ENCODE results near the gene PIH1D1. TPM values are rescaled to one million over a fixed set of nuclear protein-coding genes. Genes with fewer than 3 reads are reported as not detected.

The PIH1D1 gene
- total and polyA plus RNA-seq, 2 of the 13 experiments (the other 11 are each of a cell fraction or from before 2014, with no cell fraction given): 110 to 137 TPM

DNA sequence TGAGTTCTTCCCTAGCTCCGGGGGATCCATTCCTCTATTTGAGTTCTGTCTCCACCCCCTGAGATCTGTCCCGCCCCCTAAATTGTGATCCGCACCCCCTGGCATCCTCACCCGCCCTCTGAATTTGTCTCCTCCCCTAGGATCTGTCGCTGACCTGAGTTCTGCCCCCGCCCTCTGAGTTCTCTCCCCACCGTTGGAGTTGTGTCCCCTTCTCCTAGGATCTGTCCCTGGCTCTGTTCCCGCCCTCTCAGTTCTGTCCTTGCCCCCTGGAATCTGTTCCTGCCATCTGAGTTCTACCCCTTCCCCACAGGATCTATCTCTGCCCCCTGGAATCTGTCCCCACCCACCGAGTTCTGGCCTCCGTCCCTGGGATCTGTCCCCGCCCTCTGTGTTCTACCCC lies 9.3 kb downstream of the PIH1D1 start:
- CTCF ChIA-PET (ENCODE audit: low intra/inter-chr PET ratio, low total read pairs): interaction anchor here (2.3 kb wide), 1 partner anchor 50 kb away, joined by 45 read pairs; no protein-coding TSS in a partner anchor
- in situ Hi-C loops (cut with HindIII; ENCODE audit: extremely low pct_ligation_motif_present, low pct_unique_long_range_greater_than_20kb): no loop called here
- no peak for FAIRE-seq

DNA sequence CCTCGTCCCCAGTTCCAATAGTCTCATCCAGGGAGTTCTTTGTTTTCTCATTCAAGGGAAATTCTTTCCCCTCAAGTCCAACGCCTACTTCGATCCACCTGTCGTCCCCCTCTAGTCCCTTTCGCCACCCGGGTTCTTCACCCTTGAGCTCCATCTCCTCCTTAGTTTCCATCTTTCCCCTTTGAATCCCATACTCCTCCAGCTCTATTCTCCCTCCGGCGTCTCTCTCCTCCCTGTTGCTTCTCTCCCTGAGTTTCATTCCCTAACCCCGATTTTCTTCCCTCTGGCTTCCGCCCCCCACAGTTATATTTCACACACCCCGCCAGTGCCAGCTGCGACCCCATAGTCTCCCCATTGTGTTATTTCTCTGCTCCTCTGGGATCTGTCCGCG lies 9.7 kb downstream of the PIH1D1 start:
- in situ Hi-C loops (cut with HindIII; ENCODE audit: extremely low pct_ligation_motif_present, low pct_unique_long_range_greater_than_20kb): no loop called here
- intact Hi-C loops (cut with micrococcal nuclease; ENCODE audit: unreplicated experiment): no loop called here
- H3K4me1 ChIP-seq (ENCODE audit: insufficient read depth, low read length): peaks cover 24% of the 10 kb centered on the region
- TF ChIP-seq TMF1 (CRISPR knock-in tag; IDR thresholded peaks at IDR 0.05; ENCODE audit: low read depth): no peak
- peak; percentile 29 for TF ChIP-seq HNRNPK (IDR thresholded peaks at IDR 0.05; ENCODE audit: low read depth, low read length, poor library complexity, severe bottlenecking)
- TF ChIP-seq, protein P1, sequence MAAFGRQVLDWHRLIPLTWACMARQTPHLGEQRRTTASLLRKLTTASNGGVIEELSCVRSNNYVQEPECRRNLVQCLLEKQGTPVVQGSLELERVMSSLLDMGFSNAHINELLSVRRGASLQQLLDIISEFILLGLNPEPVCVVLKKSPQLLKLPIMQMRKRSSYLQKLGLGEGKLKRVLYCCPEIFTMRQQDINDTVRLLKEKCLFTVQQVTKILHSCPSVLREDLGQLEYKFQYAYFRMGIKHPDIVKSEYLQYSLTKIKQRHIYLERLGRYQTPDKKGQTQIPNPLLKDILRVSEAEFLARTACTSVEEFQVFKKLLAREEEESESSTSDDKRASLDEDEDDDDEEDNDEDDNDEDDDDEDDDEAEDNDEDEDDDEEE (CRISPR knock-in tag; IDR thresholded peaks at IDR 0.05): no peak
- TF ChIP-seq ZFAT (CRISPR knock-in tag; conservative IDR thresholded peaks at IDR 0.05): no peak
- no peak for TF ChIP-seq TAF1 (CRISPR knock-in tag; IDR thresholded peaks at IDR 0.05)
- TF ChIP-seq, protein P2, sequence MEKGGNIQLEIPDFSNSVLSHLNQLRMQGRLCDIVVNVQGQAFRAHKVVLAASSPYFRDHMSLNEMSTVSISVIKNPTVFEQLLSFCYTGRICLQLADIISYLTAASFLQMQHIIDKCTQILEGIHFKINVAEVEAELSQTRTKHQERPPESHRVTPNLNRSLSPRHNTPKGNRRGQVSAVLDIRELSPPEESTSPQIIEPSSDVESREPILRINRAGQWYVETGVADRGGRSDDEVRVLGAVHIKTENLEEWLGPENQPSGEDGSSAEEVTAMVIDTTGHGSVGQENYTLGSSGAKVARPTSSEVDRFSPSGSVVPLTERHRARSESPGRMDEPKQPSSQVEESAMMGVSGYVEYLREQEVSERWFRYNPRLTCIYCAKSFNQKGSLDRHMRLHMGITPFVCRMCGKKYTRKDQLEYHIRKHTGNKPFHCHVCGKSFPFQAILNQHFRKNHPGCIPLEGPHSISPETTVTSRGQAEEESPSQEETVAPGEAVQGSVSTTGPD (CRISPR knock-in tag; IDR thresholded peaks at IDR 0.05): no peak
- TF ChIP-seq ZFP90 (CRISPR knock-in tag; IDR thresholded peaks at IDR 0.05; ENCODE audit: borderline replicate concordance): no peak
- peak overlapping the region in 2 of 3 experiments; percentile 26 to 76; a peak in 2 of 6 replicates for H3K4me3 ChIP-seq (replicated peaks in 1 of 3; ENCODE audit: insufficient read depth in 1 of 3, low read depth in 2 of 3, low read length in 3 of 3)
- BruUV-seq (replicated peaks): no TSS peak
- no peaks in the 10 kb centered on the region for H3K9me3 ChIP-seq (ENCODE audit: low read length)
- peaks cover 5% of the 10 kb centered on the region; the same call in 1 of the 2 replicates for H4K20me1 ChIP-seq (ENCODE audit: insufficient read depth, low read length)
- CTCF ChIA-PET (ENCODE audit: low intra/inter-chr PET ratio, low total read pairs): interaction anchor here (2.3 kb wide), 1 partner anchor 50 kb away, joined by 45 read pairs; no protein-coding TSS in a partner anchor
- H3K9ac ChIP-seq (ENCODE audit: insufficient read depth, low read depth, low read length): no peak overlapping the region
- peaks cover 0 to 6% of the 10 kb centered on the region in 2 experiments; a peak in 3 of 5 replicates for H3K36me3 ChIP-seq (replicated peaks in 1 of 2; ENCODE audit: control insufficient read depth in 1 of 2, insufficient read depth in 2 of 2, low read length in 2 of 2)
- FAIRE-seq: no peak
- WGBS (ENCODE audit: low lambda C conversion rate): 37% methylated on average over 14 of the region's 14 CpGs
- no peaks in the 10 kb centered on the region for H3K79me2 ChIP-seq (ENCODE audit: insufficient read depth, low read length)
- peak overlapping the region; percentile 75 for H3K4me2 ChIP-seq (ENCODE audit: low read depth, low read length)
- no peak overlapping the region for H3K27ac ChIP-seq (ENCODE audit: extremely low read length, insufficient read depth, low read length)
- DNase-seq (ENCODE audit: low spot score): no peak
- H3K27me3 ChIP-seq (ENCODE audit: control insufficient read depth in 1 of 2, insufficient read depth in 2 of 2, low read length in 2 of 2): peaks cover 7 to 52% of the 10 kb centered on the region in 2 experiments; a peak in 4 of 5 replicates
- H2AFZ ChIP-seq (ENCODE audit: low read length): no peak overlapping the region
- ATAC-seq: no peak
- POLR2A ChIA-PET: interaction anchor here (1.0 to 2.1 kb wide), 4 partner anchors 10 to 81 kb away, joined by 3 to 21 read pairs (median 11); partner anchors contain the start of genes ALDH16A1 and PIH1D1

More for the DNA sequence above, 9.3 kb downstream of the PIH1D1 start:
- intact Hi-C loops (cut with micrococcal nuclease; ENCODE audit: unreplicated experiment): no loop called here
- Histone ChIP-seq H3K36me3 (replicated peaks in 1 of 2; ENCODE audit: control insufficient read depth in 1 of 2, insufficient read depth in 2 of 2, low read length in 2 of 2) (peaks cover 0 to 10% of the 10 kb centered on the region in 2 experiments; a peak in 3 of 5 replicates), H3K9me3 (ENCODE audit: low read length) (no peaks in the 10 kb centered on the region), H3K4me1 (ENCODE audit: insufficient read depth, low read length) (peaks cover 27% of the 10 kb centered on the region), H3K4me2 (ENCODE audit: low read depth, low read length) (peak overlapping the region; percentile 75), H3K79me2 (ENCODE audit: insufficient read depth, low read length) (no peaks in the 10 kb centered on the region), H3K27ac (ENCODE audit: extremely low read length, insufficient read depth, low read length) (no peak overlapping the region), H4K20me1 (ENCODE audit: insufficient read depth, low read length) (peaks cover 5% of the 10 kb centered on the region; the same call in 1 of the 2 replicates), H3K9ac (ENCODE audit: insufficient read depth, low read depth, low read length) (no peak overlapping the region), H2AFZ (ENCODE audit: low read length) (peak overlapping the region; percentile 72), H3K27me3 (ENCODE audit: control insufficient read depth in 1 of 2, insufficient read depth in 2 of 2, low read length in 2 of 2) (peaks cover 7 to 49% of the 10 kb centered on the region in 2 experiments; a peak in 4 of 5 replicates), H3K4me3 (replicated peaks in 1 of 3; ENCODE audit: insufficient read depth in 1 of 3, low read depth in 2 of 3, low read length in 3 of 3) (peak overlapping the region; percentile 16 to 76 (median 70); a peak in 4 of 6 replicates)
- BruUV-seq (replicated peaks): no TSS peak
- WGBS (ENCODE audit: low lambda C conversion rate): 10% methylated on average over 11 of the region's 11 CpGs
- DNase-seq (ENCODE audit: low spot score): no peak
- ATAC-seq: no peak
- TF ChIP-seq YEATS2 (CRISPR knock-in tag; IDR thresholded peaks at IDR 0.05; ENCODE audit: borderline replicate concordance) (no peak), ARHGAP35 (CRISPR knock-in tag; IDR thresholded peaks at IDR 0.05; ENCODE audit: borderline replicate concordance) (0 out of 2 replicates have a peak, but pooled peaks have one; percentile 8), GFI1 (CRISPR knock-in tag; IDR thresholded peaks at IDR 0.05; ENCODE audit: borderline replicate concordance) (0 out of 2 replicates have a peak, but pooled peaks have one; percentile 19)
- TF ChIP-seq, protein P3, sequence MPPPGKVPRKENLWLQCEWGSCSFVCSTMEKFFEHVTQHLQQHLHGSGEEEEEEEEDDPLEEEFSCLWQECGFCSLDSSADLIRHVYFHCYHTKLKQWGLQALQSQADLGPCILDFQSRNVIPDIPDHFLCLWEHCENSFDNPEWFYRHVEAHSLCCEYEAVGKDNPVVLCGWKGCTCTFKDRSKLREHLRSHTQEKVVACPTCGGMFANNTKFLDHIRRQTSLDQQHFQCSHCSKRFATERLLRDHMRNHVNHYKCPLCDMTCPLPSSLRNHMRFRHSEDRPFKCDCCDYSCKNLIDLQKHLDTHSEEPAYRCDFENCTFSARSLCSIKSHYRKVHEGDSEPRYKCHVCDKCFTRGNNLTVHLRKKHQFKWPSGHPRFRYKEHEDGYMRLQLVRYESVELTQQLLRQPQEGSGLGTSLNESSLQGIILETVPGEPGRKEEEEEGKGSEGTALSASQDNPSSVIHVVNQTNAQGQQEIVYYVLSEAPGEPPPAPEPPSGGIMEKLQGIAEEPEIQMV (CRISPR knock-in tag; IDR thresholded peaks at IDR 0.05; ENCODE audit: low read depth): no peak
- POLR2A ChIA-PET: interaction anchor here (1.0 to 2.1 kb wide), 5 partner anchors 9 to 81 kb away, joined by 3 to 21 read pairs (median 3); partner anchors contain the start of genes ALDH16A1 and PIH1D1
